ENCODE measurements around the gene ABCC4.

GRCh38 chr13:95192998-95193397 is 108.3 kb downstream of the ABCC4 start:
- TF ChIP-seq CTCF (conservative IDR thresholded peaks at IDR 0.05; ENCODE audit: low read depth in 2 of 2) (no peak), CREB1 (CRISPR knock-in tag; IDR thresholded peaks at IDR 0.05; ENCODE audit: low read depth) (no peak), JUNB (IDR thresholded peaks at IDR 0.05; ENCODE audit: unreplicated experiment) (no peak)
